ENCODE data around the gene ALKBH3.

The ALKBH3 gene

DNA sequence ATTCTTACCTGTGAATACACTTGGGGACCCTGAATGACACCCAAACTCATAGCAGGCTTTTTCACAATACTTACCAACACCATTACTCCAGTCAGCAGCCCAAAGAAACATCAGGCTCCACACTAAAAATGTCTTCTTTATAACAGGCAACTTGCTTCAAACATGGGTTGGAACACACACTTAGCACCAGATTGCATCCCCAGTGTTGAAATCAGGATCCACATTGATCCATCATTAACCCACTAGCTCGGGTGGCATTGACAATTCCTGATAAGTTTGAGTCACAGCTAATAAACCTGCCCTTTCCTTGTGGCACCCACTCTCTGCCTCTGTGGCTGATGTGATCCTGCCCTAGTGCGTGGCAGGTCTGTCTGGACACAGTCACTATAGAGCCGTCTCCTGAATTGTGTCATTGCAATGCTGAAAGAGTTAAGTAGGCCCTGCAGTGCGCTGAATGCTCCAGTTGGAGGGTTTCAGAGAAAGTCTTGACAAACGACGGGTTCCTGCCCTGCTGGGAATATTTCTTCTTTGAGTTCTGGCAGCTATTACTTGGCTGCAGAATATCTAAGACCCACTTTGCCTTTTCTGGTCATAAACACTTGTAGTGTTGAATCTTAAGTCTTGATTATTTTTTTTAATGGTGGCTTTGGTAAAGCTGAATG is 42.2 kb downstream of the ALKBH3 start:
- DNase-seq (ENCODE audit: low spot score) = no peak

DNA sequence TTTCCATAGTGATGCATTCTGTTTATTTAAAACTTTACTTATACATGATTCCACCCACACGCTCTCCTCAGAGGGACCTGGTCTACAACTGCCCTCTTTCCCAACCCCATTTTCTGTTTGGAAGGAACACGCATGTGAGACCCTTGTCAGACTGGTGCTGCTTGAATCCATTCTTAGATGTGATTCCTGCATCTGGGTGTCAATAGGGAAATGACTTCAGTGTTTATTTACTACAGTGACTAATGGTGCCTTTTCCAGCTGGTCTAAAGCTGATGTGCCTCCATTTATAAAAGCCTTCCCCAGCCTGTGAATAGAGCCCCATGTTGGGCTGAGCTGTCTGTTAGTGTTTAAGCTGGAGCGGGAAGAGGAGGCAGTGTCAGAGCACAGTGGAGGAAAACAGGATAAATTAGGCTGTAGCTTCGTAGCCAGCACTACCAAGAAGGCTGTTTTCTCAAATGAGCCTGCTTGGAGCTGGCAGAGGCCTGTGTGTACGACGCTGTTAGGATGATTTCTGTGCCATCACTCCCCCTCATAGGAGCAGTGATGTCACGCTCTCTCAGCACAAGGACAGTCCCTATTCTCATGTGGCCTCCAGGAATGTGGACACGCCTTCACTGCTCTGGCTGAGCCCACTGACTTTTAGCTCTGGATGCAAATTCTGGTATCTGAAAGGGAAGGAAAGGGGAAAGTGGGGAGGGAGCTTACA is 42.9 kb downstream of the ALKBH3 start:
- DNase-seq (ENCODE audit: low spot score) = peak; percentile 53

- DNase-seq (ENCODE audit: low spot score) = peak; percentile 61
Observed at GRCh38 chr11:43924112-43924855, 43.7 kb downstream of the ALKBH3 start.

GRCh38 chr11:43925063-43925931 is 44.7 kb downstream of the ALKBH3 start:
- DNase-seq (ENCODE audit: low spot score) = no peak

DNA sequence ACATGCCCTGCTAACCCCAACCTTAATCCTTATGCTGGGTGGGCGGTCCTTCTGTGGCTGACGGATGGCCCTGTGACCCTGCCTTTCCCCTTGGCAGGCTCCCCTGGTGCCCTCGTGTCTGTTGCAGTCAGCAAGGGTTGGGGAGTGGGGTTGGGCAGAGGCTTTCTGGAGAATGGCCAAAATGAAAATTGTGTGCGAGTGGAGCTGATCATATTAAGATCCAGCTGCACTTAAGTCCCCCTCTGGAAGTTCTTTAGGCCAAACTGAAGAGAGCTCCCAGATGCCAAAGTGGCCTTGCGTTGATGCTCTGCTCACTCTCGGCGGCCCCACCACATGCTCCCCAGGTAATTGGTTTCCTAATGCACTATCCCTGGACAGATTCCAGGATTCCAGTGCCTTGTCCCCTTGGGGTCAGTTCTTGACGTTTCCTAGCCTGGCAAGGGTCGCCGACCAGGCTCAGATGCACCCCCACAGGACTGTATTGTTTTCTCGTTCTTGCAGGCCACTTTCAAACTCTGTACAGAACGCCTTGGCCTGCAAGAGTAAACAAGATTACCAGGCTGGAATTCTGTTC is 45.4 kb downstream of the ALKBH3 start:
- DNase-seq (ENCODE audit: low spot score) = no peak

DNA sequence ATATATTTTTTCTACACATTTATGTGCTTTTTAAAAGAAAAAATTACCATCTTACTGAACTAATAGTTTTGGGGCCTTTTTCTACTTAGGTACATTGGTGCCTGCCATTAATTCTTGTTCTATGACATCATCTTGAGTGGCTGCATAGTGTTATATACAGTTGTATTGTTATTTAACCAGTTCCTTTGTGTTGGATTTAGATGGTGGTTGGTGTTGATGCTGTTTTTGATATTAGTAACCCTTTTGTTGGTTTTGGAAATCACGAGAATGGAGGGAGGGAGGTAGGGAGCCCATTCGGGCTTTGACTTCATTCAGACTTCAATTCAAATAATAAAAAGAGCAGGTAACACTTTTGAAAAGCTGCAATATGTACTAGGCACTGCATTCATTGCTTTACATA is 46.4 kb downstream of the ALKBH3 start:
- DNase-seq (ENCODE audit: low spot score) = no peak

- DNase-seq (ENCODE audit: low spot score) = no peak
Observed at GRCh38 chr11:43927925-43928707, 47.5 kb downstream of the ALKBH3 start.

DNA sequence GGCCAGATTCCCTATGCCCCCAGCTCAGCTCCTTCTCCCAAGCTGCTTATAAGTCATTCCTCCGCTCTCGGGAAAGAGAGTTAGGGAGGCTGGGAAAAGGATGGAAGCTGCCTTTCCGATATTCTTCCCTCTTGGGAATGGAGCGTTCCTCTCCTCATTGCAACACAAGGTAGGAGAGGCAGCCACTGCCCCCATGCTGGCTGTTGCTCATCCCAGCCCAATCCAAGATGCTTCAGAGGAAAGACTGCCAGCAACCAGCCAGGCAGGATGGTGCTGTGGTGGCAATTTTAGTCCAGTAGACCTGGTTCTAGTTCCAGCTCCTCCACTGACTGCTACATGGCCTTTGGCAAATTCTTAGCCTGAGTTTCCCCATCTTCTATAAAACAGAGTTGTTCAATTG is 48.1 kb downstream of the ALKBH3 start:
- no peak for DNase-seq (ENCODE audit: low spot score)

- no peak for DNase-seq (ENCODE audit: low spot score)
Observed at GRCh38 chr11:43930868-43931716, 50.5 kb downstream of the ALKBH3 start.

GRCh38 chr11:43931717-43932039 is 51.0 kb downstream of the ALKBH3 start:
- no peak for DNase-seq (ENCODE audit: low spot score)

DNA sequence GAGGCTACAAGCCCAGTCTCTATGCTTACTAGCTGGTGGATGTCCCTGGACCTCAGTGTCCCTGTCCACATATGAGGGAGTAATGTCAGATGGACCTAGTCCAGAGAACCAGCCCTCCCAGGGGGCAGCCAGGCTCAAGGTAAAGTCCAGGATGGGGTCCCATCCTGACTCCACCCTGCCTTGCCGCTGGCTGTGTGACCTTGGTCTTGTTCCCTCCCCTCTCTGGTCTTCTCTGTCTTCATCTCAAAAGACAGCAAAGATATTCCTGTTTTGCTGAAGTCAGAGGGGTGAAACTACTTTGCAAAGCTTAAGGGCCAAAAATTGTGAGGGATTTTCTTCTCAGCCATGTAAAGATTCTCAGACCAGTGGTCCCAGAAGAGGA is 52.6 kb downstream of the ALKBH3 start:
- DNase-seq (ENCODE audit: low spot score) = no peak

GRCh38 chr11:43933608-43934551 is 53.2 kb downstream of the ALKBH3 start:
- no peak for DNase-seq (ENCODE audit: low spot score)

DNA sequence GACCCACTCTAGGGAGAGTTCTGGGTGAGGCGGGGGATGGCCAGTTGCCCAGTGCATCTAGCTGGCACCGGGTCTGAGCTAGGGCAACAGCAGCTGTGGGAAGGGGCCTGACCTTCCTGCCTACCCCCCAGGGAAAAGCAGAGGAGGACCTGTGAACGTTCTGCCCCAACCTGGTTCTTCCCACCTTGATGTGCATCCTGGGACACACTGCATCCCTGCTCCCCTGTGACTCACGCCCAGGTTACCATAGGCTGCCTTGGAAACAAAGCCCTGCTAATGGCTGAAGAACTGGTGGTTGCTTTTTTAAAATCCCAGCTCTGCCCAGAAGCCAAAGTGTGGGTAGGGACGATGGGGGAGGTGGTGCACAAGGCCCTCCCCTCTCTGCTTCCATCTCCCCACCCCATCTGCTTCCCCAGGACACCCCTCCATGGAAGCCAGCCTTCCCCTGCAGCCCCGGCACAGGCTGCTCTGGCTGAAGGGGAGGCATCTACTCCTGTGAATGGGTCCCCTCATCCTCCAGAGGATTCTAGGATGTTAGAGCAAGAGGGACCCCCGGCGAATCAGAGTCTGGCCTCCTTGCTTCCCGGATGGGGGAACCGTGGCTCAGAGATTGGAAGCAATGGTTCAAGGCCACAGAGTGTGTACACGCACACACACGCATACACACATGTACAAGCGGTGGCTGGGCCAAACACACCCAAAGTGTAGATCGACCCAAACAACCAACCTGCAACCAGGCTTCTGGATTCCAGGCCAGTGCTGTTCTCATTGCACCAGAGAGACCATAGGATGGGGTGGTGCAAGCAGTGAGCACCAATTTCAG is 54.2 kb downstream of the ALKBH3 start:
- DNase-seq (ENCODE audit: low spot score) = no peak

DNA sequence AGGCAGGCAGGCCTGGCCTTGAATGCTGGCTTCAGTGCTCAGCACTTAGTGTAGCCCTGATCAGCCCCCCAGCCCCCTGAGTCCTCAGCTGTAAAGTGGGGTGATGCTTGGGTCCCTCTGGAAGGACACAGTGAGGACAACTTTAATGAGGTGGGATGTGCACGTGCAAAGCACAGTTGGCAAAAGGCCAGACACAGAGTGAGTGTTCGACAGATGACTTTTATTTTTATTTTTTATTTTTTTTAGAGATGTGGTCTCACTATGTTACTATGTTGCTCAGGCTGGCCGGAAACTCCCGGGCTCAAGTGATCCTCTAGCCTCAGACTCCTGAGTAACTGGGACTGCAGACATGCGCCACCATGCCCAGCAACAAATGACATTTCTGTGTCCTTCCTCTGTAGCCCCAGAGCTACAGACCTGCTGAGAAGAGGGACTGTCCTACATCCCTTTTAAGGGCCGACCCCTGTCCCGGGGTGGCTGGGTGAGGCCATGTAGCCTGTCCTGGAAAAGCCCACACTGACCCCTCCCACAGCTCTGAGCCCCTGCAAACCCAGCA is 54.9 kb downstream of the ALKBH3 start:
- DNase-seq (ENCODE audit: low spot score) = no peak

DNA sequence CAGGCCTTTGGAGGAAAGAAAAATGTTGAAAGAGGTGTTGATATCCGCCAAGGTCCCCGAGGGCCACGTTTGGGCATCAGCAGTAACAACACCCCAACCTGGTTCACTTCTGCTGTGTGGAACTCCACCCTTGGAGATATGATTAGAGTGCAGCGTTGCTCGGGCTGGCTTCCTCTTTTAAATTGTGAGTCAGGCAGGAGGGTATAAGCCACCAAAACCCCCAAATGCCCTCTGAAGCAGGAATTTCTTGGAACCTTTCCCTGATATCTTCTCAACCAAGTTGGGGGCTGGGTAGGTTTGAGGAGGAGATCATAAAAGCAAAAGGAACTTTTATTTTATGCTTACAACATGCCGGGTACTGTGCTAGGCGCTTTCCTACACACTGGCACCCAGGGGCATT is 55.4 kb downstream of the ALKBH3 start:
- no peak for DNase-seq (ENCODE audit: low spot score)

GRCh38 chr11:43937434-43938411 is 57.1 kb downstream of the ALKBH3 start:
- DNase-seq (ENCODE audit: low spot score) = no peak

Data from iPS-NIHi11 (cell line).